Heart right ventricle (tissue), 16 donors: ENCODE data around the gene PROB1. TPM values are rescaled to one million over a fixed set of nuclear protein-coding genes. Genes with fewer than 3 reads are reported as not detected.

Experiments
- ATAC-seq, 8 donors: fragments of 200-7000 bp; cut with Tn5 transposase; one replicate each; pipeline ENCODE4 v1.9.1; 2020; ENCODE audit warnings: mild to moderate bottlenecking in 8 of 8, moderate library complexity in 8 of 8, moderate number of reproducible peaks in 1 of 8
- DNase-seq, 2 donors: peaks; one replicate each; pipeline ENCODE4 v3.0.0-alpha.2; 2020
- H3K27ac ChIP-seq, 10 donors: fragments of 200-600 bp; sonication (generic) in 2 of 10; one replicate each; pipeline versions ENCODE4 v1.5.0 to v1.8.0; 2020 to 2022; ENCODE audit warnings: mild to moderate bottlenecking in 3 of 10
- H3K27me3 ChIP-seq, 7 donors: fragments of 200-600 bp; one replicate each; pipeline ENCODE4 v1.8.0; 2021 to 2022; ENCODE audit warnings: mild to moderate bottlenecking in 2 of 7
- H3K36me3 ChIP-seq, 9 donors: fragments of 200-600 bp; sonication (generic) in 1 of 9; one replicate each; pipeline versions ENCODE4 v1.5.0 to v1.8.0; 2020 to 2022; ENCODE audit warnings: mild to moderate bottlenecking in 2 of 9
- H3K4me1 ChIP-seq, 9 donors: fragments of 200-600 bp; sonication (generic) in 1 of 9; one replicate each; pipeline versions ENCODE4 v1.5.0 to v1.8.0; 2020 to 2022; ENCODE audit warnings: mild to moderate bottlenecking in 4 of 9
- H3K4me3 ChIP-seq, 10 donors: fragments of 200-600 bp; sonication (generic) in 2 of 10; one replicate each; pipeline versions ENCODE4 v1.5.0 to v1.8.0; 2020 to 2022; ENCODE audit warnings: mild to moderate bottlenecking in 7 of 10, moderate library complexity in 2 of 10
- H3K9me3 ChIP-seq, 11 donors: fragments of 200-600 bp in 10 of 11; sonication (generic) in 2 of 11; one replicate each; pipeline versions ENCODE4 v1.5.0 to v1.8.0; 2013 to 2022; ENCODE audit warnings: mild to moderate bottlenecking in 2 of 11, control low read depth in 1 of 11, moderate library complexity in 1 of 11
- WGBS, 2 donors: extraction: QIAGEN DNeasy Blood & Tissue Kit; methylation state at CpG; one replicate each; pipeline ENCODE4 v1.1.7; 2013; ENCODE audit warnings: inconsistent platforms in 1 of 2; 5-methylcytosine and 5-hydroxymethylcytosine counted together
- intact Hi-C, 10 donors: fragments of 100-400 bp; cut with DNase I; formaldehyde crosslinking; loops; one replicate each; pipeline versions ENCODE4 v1.11.1 to v1.14.2; 2022
- polyA plus RNA-seq, 2 donors: library from polyadenylated mRNA; stranded (reverse); fragments of 200-250 nt; gene quantifications; one replicate each; pipeline ENCODE4 v1.2.3, GENCODE V29; 2013
- total RNA-seq, 10 donors: library from RNA; stranded (reverse); fragmentation: NEBNext Ultra II Directional in 3 of 10; extraction: Animal tissue kit (Norgen Biotek cat#: 25700) in 3 of 10; gene quantifications; one replicate each; pipeline versions ENCODE4 v1.2.1 to v1.2.4, GENCODE V29; 2021 to 2023
- TF ChIP-seq, protein P1 (sequence below), 9 donors: fragments of 200-600 bp; sonication (generic) in 2 of 9; IDR thresholded peaks; one replicate each; pipeline versions ENCODE4 v1.5.0 to v1.8.0; 2021 to 2022; ENCODE audit warnings: antibody characterized with exemption in 9 of 9, mild to moderate bottlenecking in 5 of 9, moderate library complexity in 1 of 9
- donor health status: Arrhythmogenic right ventricular cardiomyopathy.
- donor health status: ischemic (EF 13 %, LVEDD 7.1; RV severe dilation, severe dysfunction).
- donor health status: healthy with polysubstance abuse.
- donor health status: DM: no; HTN: yes; CAD: no.
- donor health status: DM: no; HTN: no; CAD: no.
- donor health status: ischemic (EF 25% LVEDD 6.9; RV normal size, moderate dysfunction).
- donor health status: ischemic (EF 25% LVEDD 5.7; RV mildly dilated, moderate dysfunction).
- donor health status: healthy.
- donor health status: DM: yes; HTN: yes; CAD: no.
- donor health status: Ischemic cardiomyopathy.
- donor health status: ischemic (EF 35%, LVEDD 5.7; RV mildly dilated, moderate dysfunction).
- donor health status: nonischemic (EF 11% LVEDD 7.7; RV severe dilation, severe dysfunction).
- donor health status: DM: yes; HTN: yes; CAD: no.
- donor health status: PGD.
- donor health status: ischemic (EF 29% LVEDD 5.4; RV normal size, mild dysfunction).
- donor health status: nonischemic (EF 23%, LVEDD 6.1; RV moderate dilation, normal function).

Gene PROB1
- total and polyA plus RNA-seq, 12 donors: 12.2 to 64.8 (median 33.8) TPM

DNA sequence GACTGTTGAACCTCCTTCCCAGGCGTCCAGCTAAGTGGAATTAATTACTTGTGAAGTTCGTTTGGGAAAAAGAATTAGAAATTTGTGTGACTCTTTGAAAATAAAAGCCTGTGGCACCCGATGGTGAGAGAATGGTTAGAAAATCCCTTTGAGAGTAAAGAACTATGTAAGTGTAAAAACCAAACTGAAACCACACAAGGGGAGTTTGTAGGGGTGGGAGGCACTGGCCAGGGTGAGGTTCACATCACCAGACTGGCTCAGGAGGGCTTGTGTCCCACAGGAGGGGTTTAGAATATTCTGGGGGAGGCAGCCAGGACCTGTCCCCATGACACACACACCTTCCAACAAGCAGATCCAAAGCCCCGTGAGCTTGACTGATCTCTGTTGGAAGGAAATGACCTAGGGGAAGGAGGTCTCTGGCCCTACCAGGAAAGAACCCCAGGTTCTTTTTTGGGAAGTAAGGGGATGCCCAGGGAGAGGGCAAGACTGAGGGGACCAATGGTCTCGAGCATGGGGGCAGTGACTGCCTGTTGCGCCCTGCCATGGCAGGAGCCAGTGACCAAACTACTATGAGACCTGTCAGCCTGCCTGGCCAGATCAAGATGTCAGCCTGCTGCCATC, 4.7 kb upstream of the PROB1 start:
- peaks cover 0 to 5% (median 0%) of the 10 kb centered on the region in 7 donors for H3K27me3 ChIP-seq
- peaks cover 9 to 52% (median 39%) of the 10 kb centered on the region in 9 donors for H3K4me1 ChIP-seq
- TF ChIP-seq, protein P1, sequence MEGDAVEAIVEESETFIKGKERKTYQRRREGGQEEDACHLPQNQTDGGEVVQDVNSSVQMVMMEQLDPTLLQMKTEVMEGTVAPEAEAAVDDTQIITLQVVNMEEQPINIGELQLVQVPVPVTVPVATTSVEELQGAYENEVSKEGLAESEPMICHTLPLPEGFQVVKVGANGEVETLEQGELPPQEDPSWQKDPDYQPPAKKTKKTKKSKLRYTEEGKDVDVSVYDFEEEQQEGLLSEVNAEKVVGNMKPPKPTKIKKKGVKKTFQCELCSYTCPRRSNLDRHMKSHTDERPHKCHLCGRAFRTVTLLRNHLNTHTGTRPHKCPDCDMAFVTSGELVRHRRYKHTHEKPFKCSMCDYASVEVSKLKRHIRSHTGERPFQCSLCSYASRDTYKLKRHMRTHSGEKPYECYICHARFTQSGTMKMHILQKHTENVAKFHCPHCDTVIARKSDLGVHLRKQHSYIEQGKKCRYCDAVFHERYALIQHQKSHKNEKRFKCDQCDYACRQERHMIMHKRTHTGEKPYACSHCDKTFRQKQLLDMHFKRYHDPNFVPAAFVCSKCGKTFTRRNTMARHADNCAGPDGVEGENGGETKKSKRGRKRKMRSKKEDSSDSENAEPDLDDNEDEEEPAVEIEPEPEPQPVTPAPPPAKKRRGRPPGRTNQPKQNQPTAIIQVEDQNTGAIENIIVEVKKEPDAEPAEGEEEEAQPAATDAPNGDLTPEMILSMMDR (IDR thresholded peaks at IDR 0.05): no peak
- intact Hi-C loops: no loop called here
- DNase-seq (no peak), ATAC-seq (no peak)
- no peak overlapping the region for H3K27ac ChIP-seq
- peaks cover 0 to 22% (median 0%) of the 10 kb centered on the region in 9 donors for H3K36me3 ChIP-seq
- H3K9me3 ChIP-seq: no peaks in the 10 kb centered on the region
- no peak overlapping the region for H3K4me3 ChIP-seq
- WGBS, 2 donors: 87 to 91% methylated on average over 6 of the region's 6 CpGs

DNA sequence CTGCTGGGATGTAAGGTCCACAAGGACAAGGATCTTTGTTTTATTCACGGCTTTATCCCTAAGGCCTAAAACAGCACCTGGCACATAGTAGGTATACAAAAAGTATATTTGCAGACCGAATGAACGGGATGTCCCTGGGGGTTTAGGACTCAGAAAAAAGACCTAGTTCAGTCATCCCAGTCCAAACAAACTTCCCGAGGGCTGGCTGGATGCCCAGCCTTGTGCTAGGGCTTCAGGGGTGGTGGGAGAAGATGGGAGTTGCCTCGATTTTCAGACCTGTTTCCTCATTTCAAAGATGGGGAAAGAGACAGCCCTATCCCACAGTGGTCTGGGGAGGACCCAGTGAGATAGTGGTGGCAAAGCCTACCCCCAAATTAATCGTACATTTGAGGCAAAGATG, 3.0 kb upstream of the PROB1 start:
- H3K4me1 ChIP-seq: peaks cover 3 to 56% (median 41%) of the 10 kb centered on the region in 9 donors
- TF ChIP-seq, protein P1 (IDR thresholded peaks at IDR 0.05): no peak
- DNase-seq: no peak
- ATAC-seq: no peak
- H3K27ac ChIP-seq: peak overlapping the region in 1 of 10 donors; percentile 89
- H3K9me3 ChIP-seq: no peaks in the 10 kb centered on the region
- intact Hi-C loops: no loop called here
- peaks cover 0 to 22% (median 0%) of the 10 kb centered on the region in 7 donors for H3K27me3 ChIP-seq
- no peak overlapping the region for H3K4me3 ChIP-seq
- H3K36me3 ChIP-seq: peaks cover 0 to 22% (median 0%) of the 10 kb centered on the region in 9 donors
- 42 to 43% methylated on average over 6 of the region's 6 CpGs for WGBS, 2 donors

DNA sequence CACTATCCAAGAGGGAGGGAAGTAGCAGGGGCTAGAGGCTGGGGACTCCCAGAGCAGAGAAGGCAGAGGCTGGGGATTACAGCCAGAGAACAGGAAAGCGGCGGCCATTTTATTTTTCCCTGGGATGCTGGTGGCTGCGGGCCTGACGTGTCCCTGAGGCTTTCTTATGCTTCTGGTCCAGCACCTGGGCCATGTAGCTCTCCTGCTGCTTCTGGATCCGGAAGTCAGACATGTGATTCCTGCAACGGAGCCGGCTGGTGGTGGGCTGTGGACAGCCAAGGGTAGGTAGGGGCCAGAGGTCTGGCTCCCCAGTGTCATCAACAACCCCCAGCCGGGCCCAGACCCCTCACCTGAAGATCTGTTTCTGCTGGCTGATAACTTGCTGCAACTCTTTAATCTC, 1.8 kb upstream of the PROB1 start:
- intact Hi-C loops: no loop called here
- no peak overlapping the region for H3K4me3 ChIP-seq
- peaks cover 0 to 34% (median 0%) of the 10 kb centered on the region in 7 donors for H3K27me3 ChIP-seq
- TF ChIP-seq, protein P1 (IDR thresholded peaks at IDR 0.05): no peak
- H3K4me1 ChIP-seq: peaks cover 4 to 61% (median 50%) of the 10 kb centered on the region in 9 donors
- WGBS, 2 donors: 65 to 68% methylated on average over 8 of the region's 8 CpGs
- peak overlapping the region in 9 of 10 donors; percentile 26 to 97 (median 94) for H3K27ac ChIP-seq
- ATAC-seq (no peak), DNase-seq (no peak)
- peaks cover 0 to 28% (median 0%) of the 10 kb centered on the region in 9 donors for H3K36me3 ChIP-seq
- no peaks in the 10 kb centered on the region for H3K9me3 ChIP-seq

DNA sequence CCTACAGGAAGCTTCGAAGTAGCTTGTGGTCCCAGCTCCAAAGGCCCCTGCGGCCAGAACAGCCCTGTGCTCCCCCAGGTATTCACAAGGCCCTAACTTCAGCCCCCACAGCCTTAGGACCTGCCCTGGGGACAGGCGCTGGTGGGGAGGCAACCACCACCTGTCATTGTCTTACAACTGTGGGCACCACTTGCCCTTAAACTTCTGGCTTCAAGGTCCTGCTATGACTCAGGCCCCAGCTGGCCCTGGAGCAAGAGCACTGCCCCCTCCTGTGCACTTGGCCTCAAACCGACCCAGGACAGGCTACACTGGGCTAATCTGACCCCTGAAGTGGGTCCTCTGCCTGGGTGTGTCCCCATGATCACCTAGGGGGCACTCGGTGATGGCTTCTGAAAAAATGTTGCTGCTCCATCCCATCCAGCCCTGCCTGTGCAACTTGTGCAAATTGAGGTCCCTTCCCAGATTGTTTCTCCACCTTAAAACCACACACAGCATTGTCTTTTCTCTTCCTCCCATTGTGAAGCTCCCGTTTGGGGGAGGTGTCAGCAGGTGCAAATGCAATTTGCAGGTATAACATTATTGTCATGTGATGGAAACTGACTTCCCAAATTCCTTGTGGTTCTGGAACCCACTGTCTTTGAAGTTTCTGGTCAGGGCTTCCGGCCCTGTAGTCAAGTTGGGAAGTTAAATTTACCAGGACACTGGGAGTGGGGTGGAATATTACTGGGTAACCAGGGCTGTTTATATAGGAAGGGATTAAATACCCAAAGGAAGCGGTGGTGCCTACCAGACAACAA, 1.1 kb upstream of the PROB1 start:
- TF ChIP-seq, protein P1 (IDR thresholded peaks at IDR 0.05): peak in 1 of 9 donors; percentile 20
- Histone ChIP-seq H3K27me3 (peaks cover 0 to 35% (median 0%) of the 10 kb centered on the region in 7 donors), H3K4me1 (peaks cover 7 to 68% (median 57%) of the 10 kb centered on the region in 9 donors), H3K4me3 (peak overlapping the region in 8 of 10 donors; percentile 55 to 80 (median 70)), H3K27ac (peak overlapping the region; percentile 80 to 97 (median 93)), H3K36me3 (peaks cover 0 to 23% (median 0%) of the 10 kb centered on the region in 9 donors), H3K9me3 (no peaks in the 10 kb centered on the region)
- intact Hi-C loops: no loop called here
- WGBS, 2 donors: 58 to 60% methylated on average over 8 of the region's 8 CpGs
- ATAC-seq: peak in 7 of 8 donors; percentile 8 to 51 (median 35)
- DNase-seq: no peak
